Caki2 (cell line): ENCODE data around the gene ZSCAN10. TPM values are rescaled to one million over a fixed set of nuclear protein-coding genes. Genes with fewer than 3 reads are reported as not detected.
"Not testable (repeated sequence)": the region's sequence is repeated elsewhere in the genome, so short reads cannot be mapped to it uniquely, and the experiment has no call there.

Source experiments
- DNase-seq: peaks from one replicate; pipeline ENCODE4 v3.0.0-alpha.2; 2015; ENCODE audit warnings: low read depth
- in situ Hi-C: cut with HindIII; loops from 2 replicates; pipeline ENCODE4 v1.10.0; 2016; ENCODE audit warnings: low sequenced_read_pairs, low pct_unique_long_range_greater_than_20kb, mixed read lengths
- total RNA-seq: library from RNA; depleted of rRNA; stranded (reverse); fragments of >200 nt; shearing (Covaris generic); gene quantifications from 2 replicates; pipeline ENCODE4 v1.2.3, GENCODE V29; 2014; ENCODE audit warnings: low replicate concordance; rRNA removed

ZSCAN10 gene
- total RNA-seq: not detected in 2 replicates

DNA sequence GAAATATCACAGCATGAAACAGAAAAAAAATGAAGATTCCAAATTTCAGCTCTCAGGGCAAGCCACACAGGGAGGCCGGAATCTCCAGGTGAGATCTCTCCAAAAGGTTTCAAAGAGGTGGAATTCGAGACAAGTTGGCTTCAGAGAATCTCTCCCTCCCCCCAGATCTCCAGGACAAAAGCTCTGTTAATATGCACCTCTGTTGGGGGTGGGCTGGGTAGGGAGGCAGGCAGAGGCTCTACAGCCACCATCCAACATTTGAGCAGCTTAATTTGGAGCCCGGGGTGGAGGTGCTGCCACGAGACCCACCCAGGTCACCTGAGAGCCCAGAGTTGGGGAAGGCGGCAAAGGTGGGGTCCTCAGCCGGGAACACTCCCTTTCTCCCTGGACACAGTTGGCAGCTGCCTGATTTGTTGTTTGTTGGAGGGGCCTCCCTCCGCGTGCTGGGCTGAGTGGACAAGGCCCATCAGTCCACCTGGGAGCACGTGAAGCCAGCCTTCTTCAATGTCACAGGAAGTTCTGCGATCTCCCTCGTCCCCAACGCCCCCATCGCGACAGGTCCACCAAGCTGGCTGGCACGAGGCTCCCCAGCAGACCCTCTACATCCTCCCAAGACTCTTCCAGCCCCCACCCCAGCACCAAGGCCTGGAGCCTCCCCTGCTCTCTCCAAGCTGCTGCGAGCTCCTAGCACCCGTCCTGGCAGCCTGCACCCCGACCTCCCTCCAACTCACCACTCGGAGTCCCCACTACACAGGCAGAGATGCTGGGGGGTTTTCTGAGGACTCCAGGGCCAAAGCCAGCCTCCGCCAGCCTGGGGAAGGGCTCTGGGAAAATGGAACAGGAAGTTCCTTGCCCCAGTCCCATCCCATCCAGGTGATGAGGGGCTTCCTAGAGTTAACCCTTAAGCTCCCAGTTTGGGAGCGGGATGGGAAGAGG lies at the start of gene ZSCAN10:
Gene ZSCAN10, minus strand, starts transcription at position 836 of the 936 bp plus-strand sequence. CDS start 6,357 bp downstream, outside the sequence.
- DNase-seq: no peak
- in situ Hi-C loops: no loop called here

DNA sequence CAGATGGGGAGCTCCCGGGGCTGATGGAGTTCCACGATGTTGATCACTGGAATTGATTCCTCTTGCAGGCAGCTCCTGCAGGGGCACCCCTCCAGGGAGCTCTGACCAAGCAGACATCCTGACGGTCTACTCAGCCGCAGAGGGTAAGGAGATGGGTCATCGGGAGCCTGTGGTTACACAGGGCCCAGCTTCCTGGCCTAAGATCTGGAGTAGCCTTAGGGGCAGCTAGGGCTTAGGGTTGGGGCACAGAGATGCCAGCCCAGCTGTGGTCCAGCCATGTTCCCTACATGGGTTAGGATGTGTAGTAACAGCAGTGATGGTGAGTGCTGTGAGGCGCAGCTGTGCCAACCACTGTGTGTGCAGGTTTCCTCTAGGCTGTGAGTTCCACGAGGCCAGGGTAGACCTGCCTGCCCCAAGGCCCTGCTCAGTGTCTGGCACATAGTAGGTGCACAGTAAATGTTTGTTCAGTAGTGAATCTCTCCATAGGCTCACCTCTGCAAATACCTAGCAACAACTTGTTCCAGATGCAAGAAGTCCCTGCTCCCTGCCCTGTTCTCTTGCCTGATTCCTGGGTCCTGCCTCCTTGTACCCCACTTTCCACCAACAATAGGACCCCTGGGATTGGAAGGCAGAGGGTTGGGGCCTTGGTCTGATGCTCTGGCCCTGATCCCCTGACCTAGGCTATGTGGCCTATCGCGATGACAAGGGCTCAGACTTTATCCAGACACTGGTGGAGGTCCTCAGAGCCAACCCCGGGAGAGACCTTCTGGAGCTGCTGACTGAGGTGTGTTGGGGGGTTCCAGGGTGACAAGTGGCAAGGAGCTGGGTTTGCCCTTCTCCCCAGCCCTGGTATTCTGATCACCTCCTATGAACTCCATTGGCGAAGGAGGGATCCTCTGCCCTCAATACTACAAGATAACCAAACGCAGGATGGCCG lies 49.4 kb upstream of the ZSCAN10 start:
- in situ Hi-C loops: no loop called here
- DNase-seq: no peak

GRCh38 chr16:3147757-3148104 lies 48.6 kb upstream of the ZSCAN10 start:
- in situ Hi-C loops: no loop called here
- DNase-seq: no peak

DNA sequence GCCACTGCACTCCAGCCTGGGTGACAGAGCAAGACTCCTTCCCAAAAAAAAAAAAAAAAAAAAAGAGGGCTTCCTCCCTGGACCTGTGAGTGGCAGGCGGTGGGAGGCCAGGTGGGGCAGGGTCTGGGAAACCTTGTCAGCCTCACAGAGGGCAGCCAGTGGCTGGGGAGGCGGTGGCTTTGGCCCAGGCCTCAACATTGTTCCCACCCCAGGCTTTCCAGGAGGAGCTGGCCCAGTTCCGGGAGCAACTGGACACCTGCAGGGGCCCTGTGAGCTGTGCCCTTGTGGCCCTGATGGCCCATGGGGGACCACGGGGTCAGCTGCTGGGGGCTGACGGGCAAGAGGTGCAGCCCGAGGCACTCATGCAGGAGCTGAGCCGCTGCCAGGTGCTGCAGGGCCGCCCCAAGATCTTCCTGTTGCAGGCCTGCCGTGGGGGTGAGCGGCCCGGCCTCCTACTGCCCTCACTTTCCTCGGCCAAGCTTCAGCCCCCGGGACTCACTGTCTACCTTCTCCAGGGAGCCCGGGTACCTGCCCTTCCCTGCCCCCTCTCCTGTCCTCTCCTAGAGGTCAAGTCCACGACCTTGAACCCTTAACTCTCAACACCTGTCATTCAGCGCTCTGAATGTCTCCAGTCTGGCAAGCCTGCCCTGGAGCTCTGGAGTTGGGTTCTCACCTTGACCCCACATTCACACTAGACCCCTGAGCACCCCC lies 48.1 kb upstream of the ZSCAN10 start:
- in situ Hi-C loops: no loop called here
- no peak for DNase-seq

GRCh38 chr16:3145660-3146059 lies 46.6 kb upstream of the ZSCAN10 start:
- in situ Hi-C loops: no loop called here
- DNase-seq: no peak

GRCh38 chr16:3145151-3145550 lies 46.1 kb upstream of the ZSCAN10 start:
- DNase-seq: no peak
- in situ Hi-C loops: no loop called here

DNA sequence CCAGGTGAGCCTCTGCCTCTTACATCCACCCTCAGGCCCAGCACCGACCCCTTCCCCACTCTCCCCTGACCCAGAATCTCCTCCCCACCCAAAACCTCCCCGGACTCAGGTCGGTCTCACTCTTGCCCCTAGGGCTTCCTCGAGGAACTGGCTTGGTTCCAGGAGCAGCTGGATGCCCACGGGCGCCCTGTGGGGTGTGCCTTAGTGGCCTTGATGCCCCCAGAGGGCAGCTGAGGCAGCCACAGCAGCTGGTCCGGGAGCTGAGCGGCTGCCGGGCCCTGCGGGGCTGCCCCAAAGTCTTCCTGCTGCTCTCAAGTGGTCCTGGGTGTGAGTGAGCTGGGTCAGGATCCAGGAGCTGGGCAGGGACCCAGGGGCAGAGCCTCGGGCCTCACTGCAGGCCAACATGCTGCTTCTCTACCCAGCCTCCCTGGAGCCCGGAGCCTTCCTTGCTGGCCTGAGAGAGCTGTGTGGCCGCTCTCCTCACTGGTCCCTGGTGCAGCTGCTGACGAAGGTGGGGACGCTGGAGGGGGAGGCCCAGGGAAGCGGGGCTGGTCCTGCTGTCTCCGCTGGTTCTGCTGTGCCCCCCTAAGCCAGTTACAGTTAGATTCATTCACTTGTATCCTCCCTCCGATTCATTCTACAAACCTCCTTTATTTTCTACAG lies 45.4 kb upstream of the ZSCAN10 start:
- DNase-seq: no peak
- in situ Hi-C loops: no loop called here

- DNase-seq: no peak
- in situ Hi-C loops: no loop called here
These were observed 44.7 kb upstream of the ZSCAN10 start for GRCh38 chr16:3143598-3144320.

DNA sequence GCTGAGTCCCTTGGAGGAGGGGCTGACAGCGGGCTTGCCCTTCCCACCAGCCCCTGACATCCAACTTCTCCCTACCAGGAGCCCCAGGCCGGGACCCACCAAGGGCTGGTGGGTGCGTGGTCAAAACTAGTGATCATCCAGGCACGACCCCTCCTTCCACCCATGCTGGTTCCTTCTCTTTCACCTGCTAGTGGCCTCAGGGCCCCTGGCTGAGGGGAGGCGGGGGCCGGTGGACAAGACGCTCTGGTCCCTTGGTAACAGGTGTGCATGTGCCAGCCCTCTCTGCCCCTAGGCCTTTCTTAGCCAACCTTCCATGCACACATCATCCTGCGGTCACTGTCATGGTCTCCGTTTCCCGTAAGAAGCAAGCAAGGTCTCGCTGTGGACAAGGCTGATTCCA lies 44.1 kb upstream of the ZSCAN10 start:
- in situ Hi-C loops: no loop called here
- DNase-seq: no peak

DNA sequence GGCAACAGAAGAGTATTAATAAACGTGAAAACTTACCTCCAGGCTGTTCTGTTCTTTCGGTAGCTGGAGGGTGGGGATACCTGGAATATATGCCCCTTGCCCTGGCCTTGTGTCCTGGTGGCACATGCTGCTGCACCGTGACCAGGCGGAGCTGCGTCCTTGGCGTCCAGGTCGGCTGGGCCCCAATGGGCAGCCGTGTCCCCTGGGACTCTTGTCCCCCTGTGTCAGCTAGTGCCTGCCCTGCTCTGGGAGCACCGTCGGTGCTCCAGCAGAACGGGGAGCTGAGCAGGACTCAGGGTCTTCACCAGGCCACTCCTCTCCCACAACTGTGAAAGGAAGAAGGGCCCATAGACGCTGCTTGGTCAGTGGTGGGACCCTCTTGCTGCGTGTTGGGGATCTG lies 43.7 kb upstream of the ZSCAN10 start:
- no peak for DNase-seq
- in situ Hi-C loops: no loop called here

- in situ Hi-C loops: no loop called here
- DNase-seq: no peak
These were observed 43.2 kb upstream of the ZSCAN10 start for GRCh38 chr16:3142327-3142726.

DNA sequence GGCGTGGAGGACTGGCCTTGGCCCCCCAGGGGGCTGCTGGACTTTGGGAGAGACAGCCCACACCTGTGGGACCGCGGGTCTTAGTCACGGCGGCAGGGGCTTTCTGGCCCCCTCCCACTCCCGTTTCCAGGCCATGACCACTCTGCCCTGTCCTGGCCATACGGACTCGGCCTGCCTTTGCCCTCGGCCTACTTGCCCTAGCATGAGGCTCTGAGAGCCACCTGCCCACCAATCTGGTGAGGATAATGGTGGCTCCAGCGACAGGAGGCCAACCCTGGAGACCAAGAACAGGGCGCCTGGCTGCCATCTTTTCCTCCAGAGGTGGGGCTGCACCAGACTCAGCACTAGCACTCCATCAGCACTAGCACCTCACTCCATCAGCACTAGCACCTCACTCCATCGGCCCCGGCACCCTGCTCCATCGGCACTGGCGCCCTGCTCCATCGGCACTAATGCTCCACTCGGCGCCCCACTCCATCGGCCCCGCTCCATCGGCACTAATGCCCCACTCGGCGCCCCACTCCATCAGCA lies 42.8 kb upstream of the ZSCAN10 start:
- in situ Hi-C loops: no loop called here
- DNase-seq: no peak

DNA sequence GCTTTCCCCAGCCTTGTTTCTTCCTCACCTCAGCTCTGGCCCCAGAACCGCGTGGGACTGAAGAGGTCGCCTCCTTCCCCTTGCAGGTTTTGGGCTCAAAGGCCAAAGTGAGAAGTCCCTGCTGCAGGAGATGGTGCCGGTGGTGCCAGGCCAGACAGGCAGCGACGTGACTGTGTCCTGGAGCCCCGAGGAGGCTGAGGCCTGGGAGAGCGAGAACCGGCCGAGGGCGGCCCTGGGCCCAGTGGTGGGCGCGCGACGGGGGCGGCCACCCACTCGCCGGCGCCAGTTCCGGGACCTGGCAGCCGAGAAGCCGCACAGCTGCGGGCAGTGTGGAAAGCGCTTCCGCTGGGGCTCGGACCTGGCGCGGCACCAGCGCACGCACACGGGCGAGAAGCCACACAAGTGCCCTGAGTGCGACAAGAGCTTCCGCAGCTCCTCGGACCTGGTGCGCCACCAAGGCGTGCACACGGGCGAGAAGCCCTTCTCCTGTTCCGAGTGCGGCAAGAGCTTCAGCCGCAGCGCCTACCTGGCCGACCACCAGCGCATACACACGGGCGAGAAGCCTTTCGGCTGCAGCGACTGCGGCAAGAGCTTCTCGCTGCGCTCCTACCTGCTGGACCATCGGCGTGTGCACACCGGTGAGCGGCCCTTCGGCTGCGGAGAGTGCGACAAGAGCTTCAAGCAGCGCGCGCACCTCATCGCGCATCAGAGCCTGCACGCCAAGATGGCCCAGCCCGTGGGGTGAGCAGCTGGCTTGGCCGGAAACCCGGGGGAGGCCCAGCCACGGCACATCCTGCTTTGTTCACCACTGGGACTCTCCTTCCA lies 41.7 kb upstream of the ZSCAN10 start:
- no peak for DNase-seq
- in situ Hi-C loops: no loop called here

GRCh38 chr16:3139561-3139960 lies 40.5 kb upstream of the ZSCAN10 start:
- in situ Hi-C loops, DNase-seq: not testable (repeated sequence)

DNA sequence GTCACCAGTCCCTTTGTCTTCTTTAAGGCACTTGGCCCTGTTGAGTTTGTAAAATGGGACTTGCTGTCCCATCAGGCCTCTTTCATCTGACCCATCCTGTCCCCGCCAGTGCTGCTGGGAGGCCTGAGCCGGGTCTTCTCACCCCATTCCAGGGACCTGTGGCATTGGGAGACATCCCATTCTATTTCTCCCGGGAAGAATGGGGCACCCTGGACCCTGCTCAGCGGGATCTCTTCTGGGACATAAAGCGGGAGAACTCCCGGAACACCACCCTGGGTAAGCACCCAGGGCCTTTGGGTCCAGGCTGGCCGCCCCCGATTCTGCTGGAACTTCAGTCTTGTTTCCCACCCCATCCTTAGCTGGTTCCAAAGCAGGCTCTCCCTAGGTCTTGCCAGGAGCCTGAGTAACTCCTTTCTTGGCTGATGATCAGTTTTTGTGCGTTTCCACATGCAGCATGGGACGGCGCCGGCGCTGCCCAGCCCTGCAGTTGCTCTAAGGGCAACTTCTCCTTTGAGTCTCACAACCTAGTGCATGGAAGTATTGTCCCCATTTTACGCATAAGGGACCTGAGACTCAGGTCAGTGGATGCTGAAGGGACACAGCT lies 39.8 kb upstream of the ZSCAN10 start:
- in situ Hi-C loops: no loop called here
- no peak for DNase-seq

DNA sequence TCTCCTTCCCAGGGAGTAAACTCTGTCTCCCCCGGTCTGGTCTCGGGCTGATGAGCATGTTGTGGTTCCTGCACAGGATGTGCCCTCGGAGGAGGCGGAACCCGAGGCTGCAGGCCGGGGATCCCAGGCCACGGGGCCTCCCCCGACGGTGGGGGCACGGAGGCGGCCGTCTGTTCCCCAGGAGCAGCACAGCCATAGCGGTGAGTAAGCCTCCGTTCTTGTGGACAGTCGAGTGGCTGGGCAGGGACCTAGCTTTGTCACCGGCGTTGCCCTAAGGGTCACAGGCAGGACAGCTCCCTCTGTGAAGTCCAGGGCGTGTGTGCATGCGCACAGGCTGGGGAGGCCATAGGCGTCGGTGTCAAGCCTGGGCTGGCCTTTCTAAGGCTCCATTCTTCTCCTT lies 39.2 kb upstream of the ZSCAN10 start:
- no peak for DNase-seq
- in situ Hi-C loops: no loop called here
